ENCODE data around the gene CHCT1. TPM values are rescaled to one million over a fixed set of nuclear protein-coding genes. Genes with fewer than 3 reads are reported as not detected.

Gene CHCT1
- total and polyA plus RNA-seq, 2 of the 8 experiments (the other 6 are each of a cell fraction or from before 2014, with no cell fraction given): 0.06 TPM; not detected in 1

- no peak for TF ChIP-seq CBX5 (IDR thresholded peaks at IDR 0.05; ENCODE audit: low read depth, low read length)
- no peak for TF ChIP-seq EP300 (IDR thresholded peaks at IDR 0.05; ENCODE audit: borderline replicate concordance in 1 of 2, low read depth in 2 of 2, low read length in 2 of 2)
- TF ChIP-seq, protein P1, sequence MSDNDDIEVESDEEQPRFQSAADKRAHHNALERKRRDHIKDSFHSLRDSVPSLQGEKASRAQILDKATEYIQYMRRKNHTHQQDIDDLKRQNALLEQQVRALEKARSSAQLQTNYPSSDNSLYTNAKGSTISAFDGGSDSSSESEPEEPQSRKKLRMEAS (IDR thresholded peaks at IDR 0.05): no peak
- no peak for TF ChIP-seq ASH2L (IDR thresholded peaks at IDR 0.05; ENCODE audit: low read length)
These were observed 25.1 kb downstream of the CHCT1 start (continued) for GRCh38 chr17:60447375-60447774.

Data from H1 (cell line).